Fibroblast of lung (primary cell): ENCODE results near the gene OXLD1.

ENCODE experiments used
- EZH2 ChIP-seq: IDR thresholded peaks from 2 replicates; pipeline ENCODE4 v1.5.1; 2012; ENCODE audit warnings: low read length, control low read depth, mild to moderate bottlenecking; ENCODE audit errors: missing control alignments
- TF ChIP-seq, protein P1 (sequence below), 2 donors: IDR thresholded peaks in 1 of 2; conservative IDR thresholded peaks in 1 of 2; 1 replicate in 1 of 2; 2 replicates in 1 of 2; pipeline ENCODE4 v1.5.1; 2011 to 2012; ENCODE audit warnings: low read length in 2 of 2, control low read depth in 1 of 2, inconsistent platforms in 1 of 2, low read depth in 1 of 2, mild to moderate bottlenecking in 1 of 2

GRCh38 chr17:81648013-81648706, 18.2 kb downstream of the OXLD1 start:
- TF ChIP-seq, protein P1, sequence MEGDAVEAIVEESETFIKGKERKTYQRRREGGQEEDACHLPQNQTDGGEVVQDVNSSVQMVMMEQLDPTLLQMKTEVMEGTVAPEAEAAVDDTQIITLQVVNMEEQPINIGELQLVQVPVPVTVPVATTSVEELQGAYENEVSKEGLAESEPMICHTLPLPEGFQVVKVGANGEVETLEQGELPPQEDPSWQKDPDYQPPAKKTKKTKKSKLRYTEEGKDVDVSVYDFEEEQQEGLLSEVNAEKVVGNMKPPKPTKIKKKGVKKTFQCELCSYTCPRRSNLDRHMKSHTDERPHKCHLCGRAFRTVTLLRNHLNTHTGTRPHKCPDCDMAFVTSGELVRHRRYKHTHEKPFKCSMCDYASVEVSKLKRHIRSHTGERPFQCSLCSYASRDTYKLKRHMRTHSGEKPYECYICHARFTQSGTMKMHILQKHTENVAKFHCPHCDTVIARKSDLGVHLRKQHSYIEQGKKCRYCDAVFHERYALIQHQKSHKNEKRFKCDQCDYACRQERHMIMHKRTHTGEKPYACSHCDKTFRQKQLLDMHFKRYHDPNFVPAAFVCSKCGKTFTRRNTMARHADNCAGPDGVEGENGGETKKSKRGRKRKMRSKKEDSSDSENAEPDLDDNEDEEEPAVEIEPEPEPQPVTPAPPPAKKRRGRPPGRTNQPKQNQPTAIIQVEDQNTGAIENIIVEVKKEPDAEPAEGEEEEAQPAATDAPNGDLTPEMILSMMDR (conservative IDR thresholded peaks at IDR 0.05 in 1 of 2, IDR thresholded peaks at IDR 0.05 in 1 of 2; ENCODE audit: low read depth in 1 of 2, low read length in 2 of 2) = no peak
- peak; percentile 52 for TF ChIP-seq EZH2
